Smooth muscle cell (in vitro differentiated cells): ENCODE data around the gene PDIA5. TPM values are rescaled to one million over a fixed set of nuclear protein-coding genes. Genes with fewer than 3 reads are reported as not detected.

ENCODE experiments used
- DNase-seq: peaks from one replicate; lab custom pipeline; 2025; ENCODE audit not compliant: unreplicated experiment; lab: John Stamatoyannopoulos, UW
- H2AFZ ChIP-seq: fragments of 200-600 bp; sonication (generic); 2 replicates; pipeline ENCODE4 v1.6.0; 2016; ENCODE audit warnings: antibody characterized with exemption, low read depth, mild to moderate bottlenecking
- H3F3A ChIP-seq: fragments of 200-600 bp; sonication (generic); 2 replicates; pipeline ENCODE4 v1.6.0; 2017; ENCODE audit warnings: antibody characterized with exemption, low read depth
- H3K27ac ChIP-seq: fragments of 200-600 bp; sonication (generic); 2 replicates; pipeline ENCODE4 v1.5.1; 2016; ENCODE audit warnings: low read depth, mild to moderate bottlenecking
- H3K27me3 ChIP-seq: fragments of 200-600 bp; sonication (generic); 2 replicates; pipeline ENCODE4 v1.6.1; 2016; ENCODE audit warnings: low read depth, mild to moderate bottlenecking
- H3K36me3 ChIP-seq: fragments of 200-600 bp; sonication (generic); 2 replicates; pipeline ENCODE4 v1.5.1; 2016; ENCODE audit warnings: low read depth
- H3K4me1 ChIP-seq: fragments of 200-600 bp; sonication (generic); 2 replicates; pipeline ENCODE4 v1.5.1; 2016; ENCODE audit warnings: low read depth
- H3K4me2 ChIP-seq: fragments of 200-600 bp; sonication (generic); 2 replicates; pipeline ENCODE4 v1.6.0; 2016; ENCODE audit warnings: mild to moderate bottlenecking
- H3K4me3 ChIP-seq: fragments of 200-600 bp; sonication (generic); 2 replicates; pipeline ENCODE4 v1.5.1; 2016; ENCODE audit warnings: mild to moderate bottlenecking
- H3K79me2 ChIP-seq: fragments of 200-600 bp; sonication (generic); 2 replicates; pipeline ENCODE4 v1.6.0; 2016; ENCODE audit warnings: low read depth, mild to moderate bottlenecking
- H3K9ac ChIP-seq: fragments of 200-600 bp; sonication (generic); 2 replicates; pipeline ENCODE4 v1.6.0; 2016; ENCODE audit warnings: low read depth
- H3K9me3 ChIP-seq: fragments of 200-600 bp; sonication (generic); replicated peaks from 2 replicates; pipeline ENCODE4 v1.5.1; 2016; ENCODE audit warnings: low read depth
- H4K20me1 ChIP-seq: fragments of 200-600 bp; sonication (generic); 2 replicates; pipeline ENCODE4 v1.6.0; 2016; ENCODE audit warnings: low read depth
- WGBS: methylation state at CpG from one replicate; pipeline ENCODE4 v1.1.7; 2016; ENCODE audit warnings: low lambda C conversion rate; 5-methylcytosine and 5-hydroxymethylcytosine counted together
- polyA plus RNA-seq: library from polyadenylated mRNA; unstranded; fragments of >200 nt; fragmentation: Nextera tagmentation; extraction: Ambion mirVana; gene quantifications from 2 replicates; pipeline ENCODE4 v1.2.1, GENCODE V29; 2016
- total RNA-seq: library from RNA; depleted of rRNA; stranded (reverse); fragments of >200 nt; gene quantifications from 2 replicates; pipeline ENCODE4 v1.2.3, GENCODE V29; 2014
- TF ChIP-seq, protein P1 (sequence below): fragments of 200-600 bp; sonication (generic); IDR thresholded peaks from 2 replicates; pipeline ENCODE4 v1.5.1; 2017; ENCODE audit warnings: borderline replicate concordance, mild to moderate bottlenecking, antibody characterized with exemption; ENCODE audit not compliant: insufficient read depth, poor library complexity, severe bottlenecking

Gene PDIA5
- total and polyA plus RNA-seq, 2 experiments from 2014 or later: 65.4 to 102 TPM

DNA sequence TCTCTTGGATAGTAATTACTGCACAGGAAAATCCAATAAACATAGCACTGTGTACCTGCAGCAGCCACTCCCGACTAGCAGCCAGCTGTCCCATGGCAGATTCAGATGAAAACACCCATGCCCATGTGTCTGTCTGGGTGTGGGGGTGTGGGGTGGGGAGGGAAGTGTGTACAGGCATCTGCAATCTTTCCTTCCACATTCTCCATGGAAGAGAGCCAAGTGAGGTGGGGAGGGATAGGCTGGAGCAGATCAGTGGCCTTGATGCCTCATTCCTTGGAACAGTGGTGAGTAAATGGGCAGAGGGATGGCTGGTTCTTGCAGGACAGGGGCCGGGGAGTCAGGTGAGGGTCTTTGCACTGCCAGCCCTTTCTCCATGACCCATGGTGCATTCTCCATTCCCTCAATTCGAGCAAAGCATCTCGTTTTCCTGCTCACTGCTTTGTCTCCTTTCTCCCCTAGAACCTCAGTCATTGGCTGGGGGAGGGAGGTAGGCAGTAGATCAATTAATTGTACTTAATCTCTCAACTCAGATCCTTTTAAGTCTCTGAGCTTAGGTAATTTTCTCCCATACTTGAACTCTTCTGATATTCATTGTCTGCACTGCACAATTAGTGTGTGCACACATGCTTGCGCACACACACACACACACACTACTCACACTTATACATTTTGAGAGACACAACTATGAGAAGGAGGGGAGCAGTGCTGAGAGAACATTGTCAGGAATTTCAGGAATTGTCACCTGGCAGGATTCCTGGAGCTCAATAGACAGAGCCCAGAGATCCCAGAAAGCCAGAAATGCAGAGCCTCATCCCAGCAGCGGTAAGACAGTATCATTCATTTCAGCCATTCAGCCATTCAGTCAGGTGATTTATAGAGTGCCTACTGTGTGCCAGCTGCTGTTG lies 31.9 kb downstream of the PDIA5 start:
- no peaks in the 10 kb centered on the region for H3K27me3 ChIP-seq

DNA sequence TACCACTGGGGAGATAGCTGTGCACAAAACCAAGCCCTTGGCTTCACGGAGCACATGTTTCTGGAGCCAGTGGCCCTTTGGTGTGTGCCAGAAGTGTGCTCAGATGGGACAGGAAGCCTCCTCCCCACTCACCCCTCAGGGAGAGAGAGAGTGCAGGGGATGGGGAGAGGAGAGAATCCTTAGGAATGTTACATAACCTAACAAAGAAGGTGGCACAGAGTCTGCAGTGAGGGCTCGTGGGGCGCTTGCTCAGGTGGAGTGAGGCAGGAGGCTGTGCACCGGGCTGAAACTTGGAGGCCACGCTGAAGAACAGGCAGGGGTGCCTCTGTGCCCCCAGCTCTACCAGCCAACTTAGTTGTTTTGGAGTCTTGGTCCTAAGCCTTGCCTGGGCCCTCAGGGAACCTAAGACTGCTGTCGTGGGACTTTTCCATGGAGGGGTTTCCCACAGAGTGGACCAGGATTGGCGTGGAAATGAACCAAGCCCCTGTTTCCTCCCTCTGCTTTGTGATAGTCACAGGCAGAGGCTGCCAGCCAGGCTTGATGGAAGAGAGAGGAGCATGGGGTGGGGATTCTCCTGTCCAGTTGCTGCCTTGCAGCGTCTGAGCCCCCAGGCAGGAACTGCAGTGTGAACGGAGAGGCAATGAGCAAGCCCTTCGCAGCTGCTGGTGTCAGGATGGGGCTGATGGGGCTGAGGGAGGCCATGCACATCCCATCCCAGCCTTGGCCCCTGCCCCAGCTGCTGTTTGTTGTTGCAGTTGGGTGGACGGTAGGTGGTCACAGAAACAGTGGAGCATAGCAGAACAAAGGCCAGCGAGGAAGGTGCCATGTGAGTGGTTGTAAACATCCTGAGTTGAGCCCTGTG lies 32.7 kb downstream of the PDIA5 start:
- peaks cover 25% of the 10 kb centered on the region for H3K79me2 ChIP-seq

More for the DNA sequence above, 31.9 kb downstream of the PDIA5 start:
- Histone ChIP-seq H3K79me2 (peaks cover 34% of the 10 kb centered on the region), H2AFZ (no peak overlapping the region), H3K9ac (no peak overlapping the region), H3K4me3 (no peak overlapping the region), H3K4me2 (no peak overlapping the region), H3K4me1 (peaks cover 12% of the 10 kb centered on the region), H3F3A (no peaks in the 10 kb centered on the region), H3K27ac (no peak overlapping the region), H4K20me1 (peaks cover 93% of the 10 kb centered on the region), H3K36me3 (no peaks in the 10 kb centered on the region), H3K9me3 (no peaks in the 10 kb centered on the region)
- TF ChIP-seq, protein P1, sequence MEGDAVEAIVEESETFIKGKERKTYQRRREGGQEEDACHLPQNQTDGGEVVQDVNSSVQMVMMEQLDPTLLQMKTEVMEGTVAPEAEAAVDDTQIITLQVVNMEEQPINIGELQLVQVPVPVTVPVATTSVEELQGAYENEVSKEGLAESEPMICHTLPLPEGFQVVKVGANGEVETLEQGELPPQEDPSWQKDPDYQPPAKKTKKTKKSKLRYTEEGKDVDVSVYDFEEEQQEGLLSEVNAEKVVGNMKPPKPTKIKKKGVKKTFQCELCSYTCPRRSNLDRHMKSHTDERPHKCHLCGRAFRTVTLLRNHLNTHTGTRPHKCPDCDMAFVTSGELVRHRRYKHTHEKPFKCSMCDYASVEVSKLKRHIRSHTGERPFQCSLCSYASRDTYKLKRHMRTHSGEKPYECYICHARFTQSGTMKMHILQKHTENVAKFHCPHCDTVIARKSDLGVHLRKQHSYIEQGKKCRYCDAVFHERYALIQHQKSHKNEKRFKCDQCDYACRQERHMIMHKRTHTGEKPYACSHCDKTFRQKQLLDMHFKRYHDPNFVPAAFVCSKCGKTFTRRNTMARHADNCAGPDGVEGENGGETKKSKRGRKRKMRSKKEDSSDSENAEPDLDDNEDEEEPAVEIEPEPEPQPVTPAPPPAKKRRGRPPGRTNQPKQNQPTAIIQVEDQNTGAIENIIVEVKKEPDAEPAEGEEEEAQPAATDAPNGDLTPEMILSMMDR: no peak
- 73% methylated on average over 6 of the region's 6 CpGs for WGBS
- DNase-seq: no peak

DNA sequence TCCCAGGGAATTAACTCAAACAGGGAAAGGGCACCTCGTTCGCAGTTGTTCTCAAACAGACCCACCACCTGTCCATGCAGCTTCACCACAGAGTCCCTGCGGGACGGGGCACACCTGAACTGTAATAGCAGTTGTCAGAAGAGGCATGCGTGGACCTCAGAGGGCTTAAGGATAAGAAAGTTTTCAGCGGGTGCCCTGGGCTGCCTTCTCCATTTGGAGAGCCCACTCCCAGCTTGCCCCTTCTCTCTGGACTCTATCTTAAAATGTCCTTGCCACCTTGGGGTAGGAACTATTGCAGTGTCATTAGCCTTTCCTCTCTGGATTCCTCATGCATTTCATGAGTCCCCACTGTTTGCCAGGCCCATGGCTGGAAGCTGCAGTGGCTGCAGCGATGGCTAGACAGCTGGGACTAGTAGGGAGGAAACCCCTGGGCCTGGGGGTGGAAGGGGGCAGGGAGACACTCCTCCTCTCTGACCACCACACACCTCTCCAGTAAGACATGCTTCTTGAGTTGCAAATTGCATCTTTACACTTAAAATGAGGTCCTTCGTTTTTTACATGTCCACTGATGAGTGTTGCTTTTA lies 33.5 kb downstream of the PDIA5 start:
- Histone ChIP-seq H3K4me1 (peaks cover 19% of the 10 kb centered on the region), H3K4me3 (no peak overlapping the region), H3F3A (no peaks in the 10 kb centered on the region), H3K36me3 (no peaks in the 10 kb centered on the region), H3K27me3 (no peaks in the 10 kb centered on the region), H3K9ac (no peak overlapping the region), H3K4me2 (no peak overlapping the region), H3K9me3 (no peaks in the 10 kb centered on the region), H4K20me1 (peaks cover 93% of the 10 kb centered on the region), H2AFZ (no peak overlapping the region), H3K79me2 (peaks cover 18% of the 10 kb centered on the region), H3K27ac (no peak overlapping the region)
- TF ChIP-seq, protein P1: no peak
- 91% methylated on average over 8 of the region's 8 CpGs for WGBS
- DNase-seq: no peak

More for the DNA sequence above, 32.7 kb downstream of the PDIA5 start:
- Histone ChIP-seq H3K9ac (no peak overlapping the region), H3K36me3 (no peaks in the 10 kb centered on the region), H3K4me2 (no peak overlapping the region), H3K4me1 (peaks cover 19% of the 10 kb centered on the region), H3K4me3 (no peak overlapping the region), H3K27me3 (no peaks in the 10 kb centered on the region), H4K20me1 (peaks cover 93% of the 10 kb centered on the region), H3K27ac (no peak overlapping the region), H3F3A (no peaks in the 10 kb centered on the region), H3K9me3 (no peaks in the 10 kb centered on the region), H2AFZ (no peak overlapping the region)
- no peak for DNase-seq
- TF ChIP-seq, protein P1: no peak
- 82% methylated on average over 12 of the region's 12 CpGs for WGBS
